B cell (primary cell): ENCODE results near the gene PTGFRN.

ENCODE experiments used
- EZH2 ChIP-seq: IDR thresholded peaks from 2 replicates; pipeline ENCODE4 v1.6.1; 2012; ENCODE audit warnings: borderline replicate concordance, low read depth, mild to moderate bottlenecking, moderate library complexity, low read length; ENCODE audit not compliant: insufficient read depth, poor library complexity, severe bottlenecking
- TF ChIP-seq, protein P1 (sequence below): fragments of 200-600 bp; IDR thresholded peaks from one replicate; pipeline ENCODE4 v1.8.0; 2022; ENCODE audit warnings: antibody characterized with exemption, mild to moderate bottlenecking

DNA sequence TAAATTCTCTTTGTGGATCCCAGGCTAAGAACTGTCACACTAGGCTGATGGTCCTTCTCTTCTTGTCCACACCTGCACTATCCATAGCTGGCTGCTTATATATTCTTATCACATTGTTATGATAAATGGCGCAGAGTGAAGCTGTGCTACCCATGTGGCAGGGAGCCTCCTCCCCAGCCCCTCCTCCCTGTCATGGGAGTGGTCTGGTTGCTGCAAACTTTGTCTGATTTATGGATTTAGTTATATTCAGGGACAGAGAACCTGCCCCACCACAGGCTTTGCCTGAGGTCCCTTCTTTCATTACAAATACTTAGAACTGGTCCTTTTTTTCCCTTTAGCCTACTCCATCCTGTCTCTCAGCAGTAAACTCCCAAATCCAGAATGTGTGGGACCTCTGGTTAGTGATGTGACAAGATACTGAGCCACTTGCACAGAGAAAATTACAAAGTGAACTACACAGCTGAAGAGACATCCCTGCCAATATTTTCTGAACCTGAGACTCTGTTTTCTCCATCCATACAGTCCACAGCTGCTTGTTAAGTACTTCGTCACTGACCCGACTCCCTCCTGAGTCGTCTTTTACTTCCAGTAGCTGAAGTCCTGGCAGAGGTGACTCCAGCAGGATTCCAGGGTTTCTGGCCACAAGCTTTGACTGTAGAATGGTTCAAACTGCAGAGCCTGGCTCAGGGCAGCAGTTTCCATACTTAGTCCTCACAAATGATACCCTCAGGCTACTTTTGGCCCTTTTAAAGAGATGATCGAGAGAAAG, 37.6 kb downstream of the PTGFRN start:
- TF ChIP-seq, protein P1, sequence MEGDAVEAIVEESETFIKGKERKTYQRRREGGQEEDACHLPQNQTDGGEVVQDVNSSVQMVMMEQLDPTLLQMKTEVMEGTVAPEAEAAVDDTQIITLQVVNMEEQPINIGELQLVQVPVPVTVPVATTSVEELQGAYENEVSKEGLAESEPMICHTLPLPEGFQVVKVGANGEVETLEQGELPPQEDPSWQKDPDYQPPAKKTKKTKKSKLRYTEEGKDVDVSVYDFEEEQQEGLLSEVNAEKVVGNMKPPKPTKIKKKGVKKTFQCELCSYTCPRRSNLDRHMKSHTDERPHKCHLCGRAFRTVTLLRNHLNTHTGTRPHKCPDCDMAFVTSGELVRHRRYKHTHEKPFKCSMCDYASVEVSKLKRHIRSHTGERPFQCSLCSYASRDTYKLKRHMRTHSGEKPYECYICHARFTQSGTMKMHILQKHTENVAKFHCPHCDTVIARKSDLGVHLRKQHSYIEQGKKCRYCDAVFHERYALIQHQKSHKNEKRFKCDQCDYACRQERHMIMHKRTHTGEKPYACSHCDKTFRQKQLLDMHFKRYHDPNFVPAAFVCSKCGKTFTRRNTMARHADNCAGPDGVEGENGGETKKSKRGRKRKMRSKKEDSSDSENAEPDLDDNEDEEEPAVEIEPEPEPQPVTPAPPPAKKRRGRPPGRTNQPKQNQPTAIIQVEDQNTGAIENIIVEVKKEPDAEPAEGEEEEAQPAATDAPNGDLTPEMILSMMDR: no peak
- TF ChIP-seq EZH2: no peak
